ENCODE data around the gene PITPNC1.
"Not testable (repeated sequence)": the region's sequence is repeated elsewhere in the genome, so short reads cannot be mapped to it uniquely, and the experiment has no call there.

Gene PITPNC1

DNA sequence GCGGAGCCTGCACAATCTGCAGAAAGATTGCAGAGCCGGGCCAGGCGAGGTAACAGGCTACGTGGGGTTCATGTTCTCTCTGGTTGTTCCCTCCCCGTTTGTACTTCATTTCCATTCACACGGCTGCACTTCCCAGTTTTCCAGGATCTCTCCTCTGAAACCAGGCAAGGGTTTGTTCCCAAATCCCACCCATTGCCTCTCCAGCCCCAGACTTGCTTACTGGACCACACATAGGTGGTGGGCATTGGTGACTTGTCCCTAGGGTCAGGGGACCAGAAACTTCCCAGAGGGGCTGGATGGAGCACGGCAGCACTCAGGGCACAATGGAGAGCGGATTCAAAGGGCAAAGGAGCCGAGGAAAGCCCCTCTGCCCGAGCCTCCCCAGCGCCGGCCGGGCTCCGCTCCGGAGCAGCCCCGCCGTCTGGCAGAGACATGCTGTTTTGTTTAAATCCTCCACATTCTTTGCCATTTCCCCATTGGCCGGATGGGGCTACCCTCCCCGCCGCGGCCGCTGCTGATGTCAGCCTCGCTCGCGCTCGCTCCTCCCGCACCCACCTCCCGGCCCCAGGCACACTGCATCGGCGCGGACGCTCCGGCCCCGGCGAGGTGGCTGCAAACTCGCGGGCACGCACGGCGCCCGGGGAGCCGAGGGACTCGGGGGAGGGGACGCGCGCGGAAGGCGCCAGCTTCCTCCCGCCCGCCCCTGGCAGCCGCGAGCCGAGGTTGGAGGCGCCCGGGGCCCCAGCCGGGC lies at the start of gene PITPNC1:
Gene PITPNC1, plus strand, starts transcription at position 545 of the 751 bp plus-strand sequence.
- in situ Hi-C loops (cut with MboI; ENCODE audit: low sequenced_read_pairs), result no loop called here

DNA sequence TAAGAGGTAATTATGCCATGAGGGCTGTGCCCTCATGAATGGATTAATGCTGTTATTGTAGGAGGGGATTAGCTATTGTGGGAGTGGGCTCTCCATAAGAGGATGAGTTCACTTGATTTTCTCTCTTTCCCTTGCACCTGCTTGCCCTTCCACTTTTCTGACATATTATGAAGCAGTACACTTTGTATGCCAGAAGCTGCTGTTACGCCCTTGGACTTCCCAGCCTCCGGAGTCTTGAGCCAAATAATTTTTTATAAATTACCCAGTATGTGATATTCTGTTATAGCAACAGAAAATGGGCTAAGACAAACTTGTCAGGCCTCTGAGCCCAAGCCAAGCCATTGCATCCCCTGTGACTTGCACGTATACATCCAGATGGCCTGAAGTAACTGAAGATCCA lies 49.1 kb upstream of the PITPNC1 start:
- in situ Hi-C loops (cut with MboI; ENCODE audit: low sequenced_read_pairs), result no loop called here

DNA sequence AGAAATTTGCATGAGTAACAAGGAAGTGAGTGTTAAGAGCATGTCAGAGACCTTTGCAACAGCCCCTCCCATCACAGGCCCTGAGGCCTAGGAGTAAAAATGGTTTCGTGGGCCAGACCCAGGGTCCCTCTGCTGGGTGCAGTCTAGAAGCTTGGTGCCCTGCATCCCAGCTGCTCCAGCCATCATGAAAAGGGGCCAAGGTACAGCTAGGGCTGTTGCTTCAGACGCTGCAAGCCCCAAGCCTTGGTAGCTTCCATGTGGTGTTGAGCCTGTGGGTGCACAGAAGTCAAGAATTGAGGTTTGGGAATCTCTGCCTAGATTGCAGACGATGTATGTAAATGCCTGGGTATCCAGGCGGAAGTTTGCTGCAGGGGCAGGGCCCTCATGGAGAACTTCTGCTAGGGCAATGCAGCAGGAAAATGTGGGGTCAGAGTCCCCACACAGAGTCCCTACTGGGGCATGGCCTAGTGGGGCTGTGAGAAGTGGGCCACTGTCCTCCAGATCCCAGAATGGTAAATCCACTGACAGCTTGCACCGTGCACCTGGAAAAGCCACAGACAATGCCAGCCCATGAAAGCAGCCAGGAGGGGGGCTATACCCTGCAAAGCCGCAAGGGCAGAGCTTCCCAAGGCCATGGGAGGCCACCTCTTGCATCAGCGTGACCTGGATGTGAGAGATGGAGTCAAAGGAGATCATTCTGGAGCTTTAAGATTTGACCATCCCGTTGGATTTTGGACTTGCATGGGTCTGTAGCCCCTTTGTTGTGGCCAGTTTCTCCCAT lies 45.5 kb upstream of the PITPNC1 start:
- in situ Hi-C loops (cut with MboI; ENCODE audit: low sequenced_read_pairs), result not testable (repeated sequence)

DNA sequence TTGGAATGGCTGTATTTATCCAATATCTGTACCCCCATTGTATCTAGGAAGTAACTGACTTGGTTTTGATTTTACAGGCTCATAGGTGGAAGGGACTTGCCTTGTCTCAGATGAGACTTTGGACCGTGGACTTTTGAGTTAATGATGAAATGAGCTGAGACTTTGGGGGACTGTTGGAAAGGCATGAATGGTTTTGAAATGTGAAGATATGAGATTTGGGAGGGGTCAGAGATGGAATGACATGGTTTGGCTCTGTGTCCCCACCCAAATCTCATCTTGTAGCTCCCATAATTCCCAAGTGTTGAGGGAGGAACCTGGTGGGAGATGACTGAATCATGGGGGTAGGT lies 44.9 kb upstream of the PITPNC1 start:
- in situ Hi-C loops (cut with MboI; ENCODE audit: low sequenced_read_pairs), result not testable (repeated sequence)

DNA sequence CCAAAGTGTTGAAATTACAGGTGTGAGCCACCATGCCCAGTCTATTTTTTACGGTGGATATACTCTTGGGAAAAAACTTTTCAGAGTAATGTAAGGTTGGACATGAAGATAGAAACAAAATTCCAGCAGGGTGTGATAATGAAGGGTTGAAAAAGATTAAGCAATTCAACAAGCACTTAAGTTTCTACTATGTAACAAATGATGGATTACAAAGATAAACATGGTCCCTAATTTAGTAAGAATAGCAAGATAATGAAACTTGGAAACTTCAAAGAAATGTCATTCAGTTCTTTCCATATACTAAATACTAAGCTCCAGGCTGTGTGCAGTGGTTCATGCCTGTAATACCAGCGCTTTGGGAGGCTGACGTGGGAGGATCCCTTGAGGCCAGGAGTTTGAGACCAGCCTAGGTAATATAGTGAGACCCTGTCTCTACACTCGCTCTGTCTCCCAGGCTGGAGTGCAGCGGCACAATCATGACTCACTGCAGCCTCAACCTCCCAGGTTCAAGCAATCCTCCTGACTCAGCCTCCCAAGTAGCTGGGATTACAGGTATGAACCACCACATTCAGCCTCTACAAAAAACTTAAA lies 41.7 kb upstream of the PITPNC1 start:
- in situ Hi-C loops (cut with MboI; ENCODE audit: low sequenced_read_pairs), result no loop called here

DNA sequence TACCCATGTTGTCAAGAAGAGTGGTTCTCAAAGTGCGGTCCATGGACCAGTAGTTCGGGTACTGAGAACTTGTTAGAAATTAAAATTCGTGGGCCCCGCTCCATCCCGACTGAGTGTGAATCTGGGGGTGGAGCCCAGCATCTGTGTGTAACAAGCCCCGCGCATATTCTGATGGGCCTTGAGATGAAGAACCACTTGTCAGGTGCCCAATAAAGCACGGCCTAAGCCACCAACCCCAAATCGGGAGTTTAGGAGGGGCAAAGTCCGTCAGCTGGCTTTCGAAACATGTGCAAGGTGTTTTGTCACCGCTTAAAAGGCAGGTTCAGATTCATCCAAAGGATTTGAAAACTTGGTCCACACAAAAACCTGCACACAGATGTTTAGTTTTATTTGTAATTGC lies 40.2 kb upstream of the PITPNC1 start:
- in situ Hi-C loops (cut with MboI; ENCODE audit: low sequenced_read_pairs), result no loop called here

DNA sequence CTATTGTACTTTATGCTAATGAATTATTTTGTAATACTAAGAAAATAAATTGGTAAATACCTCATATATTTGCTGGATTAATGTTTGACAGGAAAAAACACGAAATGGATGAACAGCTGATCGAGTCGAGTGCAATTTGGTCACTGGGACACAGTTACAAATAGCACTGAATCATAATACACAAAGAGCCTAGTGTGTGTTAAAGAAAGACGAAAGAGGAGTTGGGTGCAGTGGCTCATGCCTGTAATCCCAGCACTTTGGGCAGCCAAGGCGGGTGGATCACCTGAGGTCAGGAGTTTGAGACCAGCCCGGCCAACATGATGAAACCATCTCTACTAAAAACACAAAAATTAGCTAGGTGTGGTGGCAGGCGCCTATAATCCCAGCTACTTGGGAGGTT lies 38.7 kb upstream of the PITPNC1 start:
- in situ Hi-C loops (cut with MboI; ENCODE audit: low sequenced_read_pairs), result not testable (repeated sequence)

DNA sequence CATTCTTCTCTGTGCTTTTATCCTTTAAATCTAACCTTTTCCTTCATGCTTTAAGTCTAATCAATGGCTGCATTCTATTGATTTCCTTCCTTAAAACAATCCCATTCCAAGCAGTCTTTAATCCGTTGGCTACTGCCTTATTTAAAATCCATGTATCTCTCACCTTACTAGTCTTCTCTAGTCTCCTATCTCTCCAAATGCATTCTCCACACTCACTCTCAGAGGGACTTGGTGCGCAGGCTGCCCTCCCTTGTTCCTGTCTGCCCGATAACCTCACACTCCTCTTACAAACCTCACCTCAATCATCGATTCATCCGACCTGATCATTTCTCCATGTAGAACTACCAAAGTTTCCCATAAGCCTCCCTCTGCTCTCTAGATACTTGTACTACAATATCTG lies 33.8 kb upstream of the PITPNC1 start:
- in situ Hi-C loops (cut with MboI; ENCODE audit: low sequenced_read_pairs), result no loop called here

DNA sequence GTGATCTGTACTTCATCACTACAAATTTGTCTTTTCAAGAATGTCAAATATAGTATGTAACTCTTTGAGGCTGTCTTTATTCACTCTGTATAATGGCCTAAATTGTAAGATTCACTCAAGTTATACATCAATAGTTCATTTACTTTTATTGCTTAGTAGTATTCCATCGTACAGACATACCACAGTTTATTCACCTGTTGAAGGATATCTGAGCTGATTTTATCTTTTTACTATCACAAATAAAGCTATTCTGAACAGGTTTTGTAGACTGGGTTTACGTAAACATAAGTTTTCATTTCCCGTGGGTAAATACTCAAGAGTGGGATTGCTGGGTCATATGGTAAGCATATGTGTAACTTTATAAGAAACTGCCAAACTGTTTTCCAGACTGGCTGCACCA lies 29.3 kb upstream of the PITPNC1 start:
- in situ Hi-C loops (cut with MboI; ENCODE audit: low sequenced_read_pairs), result no loop called here

DNA sequence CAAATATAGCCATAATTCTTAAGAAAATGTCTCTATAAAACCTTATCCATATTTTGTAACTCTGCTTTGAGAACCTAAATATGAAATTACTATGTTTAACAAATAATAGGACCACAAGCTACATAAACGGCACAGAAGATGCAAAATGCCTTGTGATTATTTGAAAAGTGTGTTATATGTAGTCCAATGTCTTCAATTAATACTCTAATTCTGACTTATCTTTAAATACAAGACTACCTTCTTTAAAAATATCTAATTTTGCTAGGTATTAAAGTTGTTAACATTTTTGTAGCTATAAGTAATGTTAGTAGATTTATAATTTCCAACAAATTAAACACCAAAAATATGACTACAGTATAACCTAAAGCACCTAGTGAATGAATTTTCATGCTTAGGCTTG lies 27.7 kb upstream of the PITPNC1 start:
- in situ Hi-C loops (cut with MboI; ENCODE audit: low sequenced_read_pairs), result no loop called here

DNA sequence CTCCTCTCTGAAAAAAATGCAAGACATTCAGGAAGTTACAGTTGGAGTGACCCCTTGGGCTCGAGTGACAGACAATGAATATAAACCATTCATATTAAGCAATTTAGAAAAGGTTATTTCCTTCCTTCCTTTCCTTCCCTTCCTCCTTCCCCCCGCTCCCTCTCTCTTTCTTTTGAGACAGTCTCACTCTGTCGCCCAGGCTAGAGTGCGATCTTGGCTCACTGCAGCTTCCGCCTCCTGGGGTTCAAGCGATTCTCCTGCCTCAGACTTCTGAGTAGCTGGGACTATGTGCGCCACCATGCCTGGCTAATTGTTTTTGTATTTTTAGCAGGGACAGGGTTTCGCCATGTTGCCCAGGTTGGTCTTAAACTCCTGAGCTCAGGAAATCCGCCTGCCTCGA lies 23.9 kb upstream of the PITPNC1 start:
- in situ Hi-C loops (cut with MboI; ENCODE audit: low sequenced_read_pairs), result loop anchor here (25.0 kb wide), 1 partner anchor 334 kb away; no protein-coding TSS in a partner anchor

DNA sequence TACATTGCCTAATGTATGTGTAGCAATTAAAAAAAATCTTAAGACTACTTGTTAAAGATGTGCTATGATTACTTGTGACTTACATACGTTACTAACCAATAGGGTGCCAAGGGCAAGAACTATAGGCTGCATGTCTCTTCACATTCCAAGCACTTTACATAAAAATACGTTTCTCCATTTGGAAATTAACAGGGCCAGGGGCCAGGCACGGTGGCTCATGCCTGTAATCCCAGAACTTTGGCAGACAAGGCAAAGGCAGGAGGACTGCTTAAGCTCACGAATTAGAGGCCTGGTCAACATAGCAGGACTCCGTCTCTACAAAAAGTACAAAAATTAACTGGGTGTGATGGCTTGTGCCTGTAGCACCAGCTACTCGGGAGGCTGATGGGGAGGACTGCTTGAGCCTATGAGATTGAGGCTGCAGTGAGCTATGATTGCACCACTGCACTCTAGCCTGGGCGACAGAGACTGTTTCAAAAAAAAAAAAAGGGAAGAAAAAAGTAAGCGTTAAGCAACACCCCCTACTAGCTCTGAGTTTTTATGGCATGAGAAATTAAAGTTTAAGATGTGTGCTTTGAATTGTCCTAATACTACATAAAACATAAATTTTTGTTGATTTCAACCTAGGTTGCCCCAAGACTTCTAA lies 23.0 kb upstream of the PITPNC1 start:
- in situ Hi-C loops (cut with MboI; ENCODE audit: low sequenced_read_pairs), result loop anchor here (25.0 kb wide), 1 partner anchor 333 kb away; no protein-coding TSS in a partner anchor

DNA sequence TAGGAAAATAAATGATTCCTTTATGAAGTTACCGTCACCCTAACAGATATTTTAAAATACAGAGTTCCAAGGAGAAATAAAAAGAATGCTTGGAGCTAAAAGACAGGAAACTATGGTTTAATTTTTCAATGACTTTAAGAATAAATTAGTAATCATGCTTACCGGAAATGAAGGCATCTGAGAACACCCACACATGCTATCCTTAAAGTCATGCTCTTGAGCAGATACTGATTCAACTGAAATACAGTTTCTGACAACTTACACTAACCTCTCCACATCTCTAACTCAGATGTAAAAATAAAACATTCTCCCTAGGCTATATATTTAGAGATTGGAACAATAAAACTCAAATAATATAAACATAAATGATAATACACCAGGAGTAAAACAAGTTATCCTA lies 18.5 kb upstream of the PITPNC1 start:
- in situ Hi-C loops (cut with MboI; ENCODE audit: low sequenced_read_pairs), result loop anchor here (25.0 kb wide), 1 partner anchor 329 kb away; no protein-coding TSS in a partner anchor

DNA sequence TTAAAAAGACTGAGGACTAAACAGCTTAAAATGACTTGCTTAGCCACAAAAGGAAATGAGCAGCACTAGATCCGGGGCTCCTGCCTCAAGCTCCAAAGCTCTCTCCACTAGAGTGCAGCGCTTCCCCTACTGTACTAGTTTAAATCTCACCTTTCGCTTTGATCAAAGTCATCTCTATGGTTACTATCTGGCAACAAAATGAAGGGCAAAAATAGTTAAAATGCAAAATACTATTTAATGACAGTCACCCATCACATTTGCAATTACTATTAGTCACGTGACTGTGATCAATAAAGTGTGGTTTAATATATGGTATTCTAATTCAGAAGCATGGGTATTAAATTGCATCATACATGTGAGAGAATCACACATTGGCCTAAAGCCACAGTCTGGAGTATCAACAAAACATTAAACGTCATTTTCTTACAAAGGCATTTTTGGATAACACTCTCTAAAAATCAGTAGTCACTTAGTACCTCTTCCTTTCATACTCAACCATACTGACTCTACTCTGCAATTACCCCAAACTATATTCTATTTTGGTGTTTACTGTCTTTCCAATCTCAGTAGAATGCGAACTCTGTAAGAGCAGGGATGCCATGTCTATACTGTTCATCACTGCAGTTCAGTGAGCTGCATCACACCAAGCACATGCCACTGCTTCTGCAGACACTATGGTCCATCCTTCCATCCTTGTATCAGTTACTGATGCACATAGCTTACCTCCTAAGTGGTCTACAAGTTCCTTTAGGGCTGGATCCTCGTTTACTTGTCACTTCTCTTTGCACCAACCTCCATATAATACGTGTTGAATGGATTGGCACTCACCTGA lies 16.9 kb upstream of the PITPNC1 start:
- in situ Hi-C loops (cut with MboI; ENCODE audit: low sequenced_read_pairs), result loop anchor here (25.0 kb wide), 1 partner anchor 327 kb away; no protein-coding TSS in a partner anchor

DNA sequence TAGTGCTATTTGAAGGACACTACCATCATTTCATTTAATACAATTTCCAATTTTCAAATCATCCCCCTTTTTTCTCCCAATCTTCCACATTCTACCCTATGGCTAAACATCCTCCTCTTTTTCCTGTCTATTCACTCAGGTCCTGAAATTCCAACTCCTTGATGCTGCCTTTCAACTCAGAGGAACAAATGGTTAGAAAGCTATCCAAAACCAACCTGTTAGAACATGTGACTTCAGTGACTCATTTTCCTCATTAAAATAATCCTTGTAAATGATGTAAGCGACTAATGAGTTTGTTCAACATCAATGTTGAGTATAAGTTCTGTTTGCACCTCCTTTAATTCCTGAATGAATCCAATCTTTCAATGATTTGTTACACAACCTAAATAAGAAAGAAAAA lies 16.2 kb upstream of the PITPNC1 start:
- in situ Hi-C loops (cut with MboI; ENCODE audit: low sequenced_read_pairs), result loop anchor here (25.0 kb wide), 1 partner anchor 326 kb away; no protein-coding TSS in a partner anchor

DNA sequence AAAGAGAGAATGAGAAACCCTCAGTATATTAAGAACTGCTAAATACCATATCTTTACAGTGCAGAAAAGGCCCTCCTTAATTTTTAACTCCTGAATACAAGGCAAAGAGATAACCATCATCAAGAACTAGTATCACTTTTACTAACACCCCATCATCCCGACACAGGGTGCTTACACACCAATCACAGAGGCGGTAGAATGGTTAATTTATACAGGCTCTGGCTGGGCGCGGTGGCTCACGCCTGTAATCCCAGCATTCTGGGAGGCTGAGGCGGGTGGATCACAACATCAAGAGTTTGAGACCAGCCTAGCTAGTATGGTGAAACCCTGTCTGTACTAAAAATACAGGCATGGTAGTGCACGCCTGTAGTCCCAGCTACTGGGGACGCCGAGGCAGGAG lies 14.9 kb upstream of the PITPNC1 start:
- in situ Hi-C loops (cut with MboI; ENCODE audit: low sequenced_read_pairs), result loop anchor here (25.0 kb wide), 1 partner anchor 325 kb away; no protein-coding TSS in a partner anchor

DNA sequence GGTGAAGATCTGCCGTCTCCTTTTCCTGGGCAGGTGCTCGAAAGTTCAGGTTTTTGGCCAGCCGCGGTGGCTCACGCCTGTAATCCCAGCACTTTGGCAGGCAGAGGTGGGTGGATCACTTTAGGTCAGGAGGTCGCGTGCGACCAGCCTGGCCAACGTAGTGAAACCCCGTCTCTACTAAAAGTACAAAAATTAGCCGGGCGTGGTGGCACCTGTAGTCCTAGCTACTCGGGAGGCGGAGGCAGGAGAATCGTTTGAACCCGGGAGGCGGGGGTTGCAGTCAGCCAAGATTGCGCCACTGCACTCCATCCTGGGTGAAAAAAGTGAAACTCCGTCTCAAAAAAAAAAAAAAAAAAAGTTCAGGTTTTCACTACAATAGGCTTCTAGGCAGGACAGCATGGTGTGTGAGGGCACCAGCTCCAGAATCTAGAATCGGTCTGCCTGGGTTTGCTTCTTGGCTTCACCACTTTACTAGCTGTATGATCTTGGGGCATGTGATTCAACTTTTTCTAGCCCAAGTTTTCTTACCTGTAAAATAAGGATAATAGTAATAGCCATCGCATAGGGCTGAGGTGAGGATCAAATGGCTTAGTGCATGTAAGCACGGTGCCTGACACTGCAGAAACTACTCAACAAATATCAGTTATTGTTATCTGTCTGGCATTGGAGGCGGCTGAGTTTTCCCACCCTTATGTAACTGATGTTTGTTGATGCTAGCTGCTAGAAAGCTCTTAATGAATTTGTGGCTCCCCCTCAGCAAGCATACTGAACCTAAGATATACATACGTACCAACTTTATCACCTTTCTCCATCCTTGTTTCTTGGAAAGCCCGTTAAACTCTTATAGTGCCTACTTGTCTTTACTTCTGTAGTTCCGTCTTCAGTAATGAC lies 12.0 kb upstream of the PITPNC1 start:
- in situ Hi-C loops (cut with MboI; ENCODE audit: low sequenced_read_pairs), result loop anchor here (25.0 kb wide), 1 partner anchor 322 kb away; no protein-coding TSS in a partner anchor

DNA sequence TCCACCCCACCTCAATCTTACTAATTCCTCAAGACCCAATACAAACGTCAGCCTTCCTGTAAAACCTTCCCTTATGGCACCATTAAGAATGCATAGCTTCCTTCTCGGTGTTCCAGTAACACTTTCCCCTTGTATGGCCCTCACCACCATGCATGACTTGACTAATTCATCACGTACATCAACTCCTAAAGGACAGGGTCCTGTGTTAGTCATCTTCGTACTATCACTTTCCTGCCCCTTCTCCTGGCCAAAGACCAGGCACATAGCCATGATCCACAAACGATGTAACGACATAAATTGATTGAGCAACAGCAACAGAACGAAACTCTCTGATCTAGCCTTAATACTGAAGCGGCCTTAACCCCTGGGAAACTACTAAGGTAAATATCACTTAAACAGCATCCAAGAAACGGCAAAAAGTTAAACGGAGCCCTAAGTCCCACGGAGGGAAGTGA lies 11.3 kb upstream of the PITPNC1 start:
- in situ Hi-C loops (cut with MboI; ENCODE audit: low sequenced_read_pairs), result loop anchor here (25.0 kb wide), 1 partner anchor 322 kb away; no protein-coding TSS in a partner anchor

All from HL-60/S4 treated with phorbol 12-myristate 13-acetate at 8.2 ng/mL for 4 days and 3 days (cell line).